Measurements from ENCODE around the gene SUPT3H. TPM values are rescaled to one million over a fixed set of nuclear protein-coding genes. Genes with fewer than 3 reads are reported as not detected.

Gene SUPT3H
- total and polyA plus RNA-seq, 7 donors, result 1.7 to 4.3 (median 2.8) TPM

GRCh38 chr6:45105170-45105820, 272.4 kb downstream of the SUPT3H start:
- no peak for ATAC-seq
- no peak for TF ChIP-seq CTCF (IDR thresholded peaks at IDR 0.05)
- WGBS, 3 donors, result 94 to 99% (median 95%) methylated on average over 2 of the region's 2 CpGs
- no peak overlapping the region for H3K4me3 ChIP-seq
- intact Hi-C loops (cut with DNase I), result no loop called here
- H3K36me3 ChIP-seq (ENCODE audit: insufficient read depth in 1 of 2, low read depth in 1 of 2), result no peaks in the 10 kb centered on the region
- no peaks in the 10 kb centered on the region for H3K27me3 ChIP-seq (ENCODE audit: insufficient read depth in 3 of 3, low read length in 2 of 3)
- H3K27ac ChIP-seq, result no peak overlapping the region
- no peaks in the 10 kb centered on the region for H3K9me3 ChIP-seq
- no peaks in the 10 kb centered on the region for H3K4me1 ChIP-seq
- DNase-seq, result no peak

GRCh38 chr6:45104429-45104828, 273.3 kb downstream of the SUPT3H start:
- no peaks in the 10 kb centered on the region for H3K9me3 ChIP-seq
- 80 to 90% (median 89%) methylated on average over 1 of the region's 1 CpG for WGBS, 3 donors
- no peaks in the 10 kb centered on the region for H3K27me3 ChIP-seq (ENCODE audit: insufficient read depth in 3 of 3, low read length in 2 of 3)
- intact Hi-C loops (cut with DNase I), result no loop called here
- DNase-seq (no peak), ATAC-seq (no peak)
- H3K4me3 ChIP-seq, result no peak overlapping the region
- H3K36me3 ChIP-seq (ENCODE audit: insufficient read depth in 1 of 2, low read depth in 1 of 2), result no peaks in the 10 kb centered on the region
- H3K4me1 ChIP-seq, result no peaks in the 10 kb centered on the region
- no peak for TF ChIP-seq CTCF (IDR thresholded peaks at IDR 0.05)
- H3K27ac ChIP-seq, result no peak overlapping the region

- 79 to 92% (median 90%) methylated on average over 1 of the region's 1 CpG for WGBS, 3 donors
- intact Hi-C loops (cut with DNase I), result no loop called here
Observed at GRCh38 chr6:45098256-45098655, 279.5 kb downstream of the SUPT3H start.

GRCh38 chr6:45094831-45095230, 282.9 kb downstream of the SUPT3H start:
- no peak for DNase-seq
- ATAC-seq, result no peak
- TF ChIP-seq CTCF (IDR thresholded peaks at IDR 0.05), result no peak
- no peaks in the 10 kb centered on the region for H3K9me3 ChIP-seq
- H3K27ac ChIP-seq, result no peak overlapping the region
- intact Hi-C loops (cut with DNase I), result no loop called here
- H3K27me3 ChIP-seq (ENCODE audit: insufficient read depth in 3 of 3, low read length in 2 of 3), result no peaks in the 10 kb centered on the region
- WGBS, 3 donors, result 75 to 83% (median 81%) methylated on average over 4 of the region's 4 CpGs
- no peaks in the 10 kb centered on the region for H3K36me3 ChIP-seq (ENCODE audit: insufficient read depth in 1 of 2, low read depth in 1 of 2)
- no peaks in the 10 kb centered on the region for H3K4me1 ChIP-seq
- no peak overlapping the region for H3K4me3 ChIP-seq

More at GRCh38 chr6:45098256-45098655, 279.5 kb downstream of the SUPT3H start:
- H3K36me3 ChIP-seq (ENCODE audit: insufficient read depth in 1 of 2, low read depth in 1 of 2), result no peaks in the 10 kb centered on the region
- H3K4me1 ChIP-seq, result no peaks in the 10 kb centered on the region
- DNase-seq (no peak), ATAC-seq (no peak)
- H3K4me3 ChIP-seq, result no peak overlapping the region
- H3K27ac ChIP-seq, result no peak overlapping the region
- TF ChIP-seq CTCF (IDR thresholded peaks at IDR 0.05), result no peak
- H3K9me3 ChIP-seq, result no peaks in the 10 kb centered on the region
- H3K27me3 ChIP-seq (ENCODE audit: insufficient read depth in 3 of 3, low read length in 2 of 3), result no peaks in the 10 kb centered on the region

- no peak for TF ChIP-seq CTCF (IDR thresholded peaks at IDR 0.05)
- H3K27ac ChIP-seq, result no peak overlapping the region
- H3K36me3 ChIP-seq (ENCODE audit: insufficient read depth in 1 of 2, low read depth in 1 of 2), result no peaks in the 10 kb centered on the region
- intact Hi-C loops (cut with DNase I), result no loop called here
- H3K4me3 ChIP-seq, result no peak overlapping the region
- H3K4me1 ChIP-seq, result no peaks in the 10 kb centered on the region
- H3K27me3 ChIP-seq (ENCODE audit: insufficient read depth in 3 of 3, low read length in 2 of 3), result no peaks in the 10 kb centered on the region
- ATAC-seq, result no peak
- no peaks in the 10 kb centered on the region for H3K9me3 ChIP-seq
- DNase-seq, result no peak
- WGBS, 3 donors, result 95 to 97% (median 97%) methylated on average over 3 of the region's 3 CpGs
Observed at GRCh38 chr6:45092135-45092534, 285.6 kb downstream of the SUPT3H start.

All from psoas muscle (tissue), 8 donors.